KMS-11 (cell line): ENCODE results near the gene S1PR2.

Experiments used
- H2AFZ ChIP-seq: fragments of 200-600 bp; sonication (generic); 2 replicates; pipeline ENCODE4 v1.6.1; 2016; ENCODE audit warnings: antibody characterized with exemption, mixed run types, low read depth
- H3K27ac ChIP-seq: fragments of 200-600 bp; sonication (generic); 2 replicates; pipeline ENCODE4 v1.6.1; 2016; ENCODE audit warnings: mild to moderate bottlenecking, mixed run types
- H3K27me3 ChIP-seq: fragments of 200-600 bp; sonication (generic); 2 replicates; pipeline ENCODE4 v1.6.1; 2017; ENCODE audit warnings: mild to moderate bottlenecking, low read depth, mixed run types, moderate library complexity; ENCODE audit not compliant: insufficient read depth
- H3K36me3 ChIP-seq: fragments of 200-600 bp; sonication (generic); 2 replicates; pipeline ENCODE4 v1.6.1; 2017; ENCODE audit warnings: mild to moderate bottlenecking, mixed run types; ENCODE audit not compliant: insufficient read depth
- H3K4me1 ChIP-seq: fragments of 200-600 bp; sonication (generic); 2 replicates; pipeline ENCODE4 v1.6.1; 2016; ENCODE audit warnings: mild to moderate bottlenecking, low read depth, mixed run types; ENCODE audit not compliant: poor library complexity, severe bottlenecking
- H3K4me2 ChIP-seq: fragments of 200-600 bp; sonication (generic); 2 replicates; pipeline ENCODE4 v1.7.0; 2016; ENCODE audit warnings: mild to moderate bottlenecking, mixed run types
- H3K4me3 ChIP-seq: fragments of 200-600 bp; sonication (generic); IDR thresholded peaks from 2 replicates; pipeline ENCODE4 v1.6.1; 2017; ENCODE audit warnings: low read depth, low read length, mixed read lengths; ENCODE audit not compliant: insufficient read depth
- H3K79me2 ChIP-seq: fragments of 200-600 bp; sonication (generic); 2 replicates; pipeline ENCODE4 v1.6.1; 2016; ENCODE audit warnings: low read depth, mixed run types; ENCODE audit not compliant: insufficient read depth
- H3K9ac ChIP-seq: fragments of 200-600 bp; sonication (generic); 2 replicates; pipeline ENCODE4 v1.6.1; 2016; ENCODE audit warnings: mild to moderate bottlenecking, mixed run types
- H4K20me1 ChIP-seq: fragments of 200-600 bp; sonication (generic); 2 replicates; pipeline ENCODE4 v1.6.1; 2016; ENCODE audit warnings: mild to moderate bottlenecking, mixed run types; ENCODE audit not compliant: insufficient read depth
- TF ChIP-seq, protein P1 (sequence below): fragments of 200-600 bp; sonication (generic); conservative IDR thresholded peaks from 2 replicates; pipeline ENCODE4 v1.6.1; 2017; ENCODE audit warnings: low read depth, mild to moderate bottlenecking, antibody characterized with exemption, low read length, moderate library complexity, mixed read lengths

Gene S1PR2

DNA sequence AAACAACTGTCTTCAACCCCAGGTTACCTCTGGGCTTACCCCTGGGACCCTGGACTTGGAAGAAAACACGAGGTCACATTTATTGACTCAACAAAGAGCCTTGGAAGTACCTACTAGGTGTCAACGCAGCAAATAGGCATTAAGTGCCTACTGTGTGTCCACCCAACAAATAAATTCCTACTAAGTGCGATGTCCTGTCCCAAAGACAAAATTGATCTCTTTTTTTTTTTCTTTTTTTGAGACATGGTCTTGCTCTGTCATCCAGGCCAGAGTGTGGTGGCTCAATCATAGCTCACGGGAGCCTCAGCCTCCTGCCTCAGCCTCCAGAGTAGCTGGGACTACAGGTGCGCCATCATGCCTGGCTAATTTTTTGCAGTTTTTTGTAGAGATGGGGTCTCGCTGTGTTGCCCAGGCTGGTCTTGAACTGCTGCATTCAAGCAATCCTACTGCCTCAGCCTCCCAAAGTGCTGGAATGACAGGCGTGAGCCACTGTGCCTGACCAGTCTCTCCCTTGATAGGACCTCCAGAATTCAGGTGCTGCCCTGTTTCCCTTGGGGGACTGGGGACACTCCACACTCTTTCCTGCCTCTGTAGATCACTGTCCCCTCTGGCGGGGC, 589 bp upstream of the S1PR2 start:
- Histone ChIP-seq H3K27ac (peak overlapping the region; percentile 62), H3K27me3 (no peaks in the 10 kb centered on the region), H3K79me2 (peaks cover 16% of the 10 kb centered on the region), H3K4me3 (no peak overlapping the region), H4K20me1 (no peaks in the 10 kb centered on the region), H2AFZ (peak overlapping the region; percentile 18; the same call in 1 of the 2 replicates), H3K4me2 (peak overlapping the region; percentile 34; the same call in 1 of the 2 replicates), H3K9ac (peak overlapping the region; percentile 88), H3K4me1 (peaks cover 41% of the 10 kb centered on the region), H3K36me3 (no peaks in the 10 kb centered on the region)
- TF ChIP-seq, protein P1, sequence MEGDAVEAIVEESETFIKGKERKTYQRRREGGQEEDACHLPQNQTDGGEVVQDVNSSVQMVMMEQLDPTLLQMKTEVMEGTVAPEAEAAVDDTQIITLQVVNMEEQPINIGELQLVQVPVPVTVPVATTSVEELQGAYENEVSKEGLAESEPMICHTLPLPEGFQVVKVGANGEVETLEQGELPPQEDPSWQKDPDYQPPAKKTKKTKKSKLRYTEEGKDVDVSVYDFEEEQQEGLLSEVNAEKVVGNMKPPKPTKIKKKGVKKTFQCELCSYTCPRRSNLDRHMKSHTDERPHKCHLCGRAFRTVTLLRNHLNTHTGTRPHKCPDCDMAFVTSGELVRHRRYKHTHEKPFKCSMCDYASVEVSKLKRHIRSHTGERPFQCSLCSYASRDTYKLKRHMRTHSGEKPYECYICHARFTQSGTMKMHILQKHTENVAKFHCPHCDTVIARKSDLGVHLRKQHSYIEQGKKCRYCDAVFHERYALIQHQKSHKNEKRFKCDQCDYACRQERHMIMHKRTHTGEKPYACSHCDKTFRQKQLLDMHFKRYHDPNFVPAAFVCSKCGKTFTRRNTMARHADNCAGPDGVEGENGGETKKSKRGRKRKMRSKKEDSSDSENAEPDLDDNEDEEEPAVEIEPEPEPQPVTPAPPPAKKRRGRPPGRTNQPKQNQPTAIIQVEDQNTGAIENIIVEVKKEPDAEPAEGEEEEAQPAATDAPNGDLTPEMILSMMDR, result 0 out of 2 replicates have a peak, but pooled peaks have one; percentile 4

DNA sequence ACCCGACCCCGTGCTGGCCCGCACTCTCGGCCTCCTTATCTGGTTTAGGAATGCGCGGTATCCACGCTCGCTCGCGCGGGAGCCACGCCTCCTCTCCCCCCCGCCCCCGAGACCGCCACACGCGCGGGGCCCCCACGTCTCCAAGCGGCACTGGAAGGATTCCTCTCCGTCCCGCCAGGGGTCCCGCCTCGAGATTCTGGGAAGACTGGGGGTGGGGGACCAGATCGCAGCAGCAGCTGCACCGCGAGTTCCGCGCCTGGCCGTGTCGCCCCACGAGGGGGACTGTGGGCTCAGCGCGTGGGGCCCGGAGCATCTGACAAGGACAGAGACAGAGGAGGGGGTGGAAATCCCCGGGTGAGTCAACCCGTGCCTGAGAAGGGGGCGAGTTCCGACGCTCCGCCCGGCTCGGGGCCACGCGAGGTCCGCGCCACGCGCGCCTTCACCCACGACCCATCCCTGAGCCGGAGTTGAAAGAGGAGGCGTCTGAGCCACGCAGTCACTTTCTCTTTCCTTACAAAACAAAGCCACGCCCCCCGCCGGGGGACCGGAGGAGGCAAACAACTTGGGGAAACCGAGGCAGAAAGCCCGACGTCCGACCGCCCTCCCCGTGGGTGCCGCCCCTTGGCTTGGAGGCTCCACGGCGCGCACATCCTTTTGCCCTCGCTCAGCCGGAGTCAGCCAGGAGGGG, 814 bp downstream of the S1PR2 start:
- Histone ChIP-seq H3K27me3 (no peaks in the 10 kb centered on the region), H3K4me1 (peaks cover 49% of the 10 kb centered on the region), H3K36me3 (no peaks in the 10 kb centered on the region), H4K20me1 (no peaks in the 10 kb centered on the region), H3K27ac (peak overlapping the region; percentile 62), H3K4me2 (peak overlapping the region; percentile 88), H3K79me2 (peaks cover 25% of the 10 kb centered on the region), H2AFZ (peak overlapping the region; percentile 76), H3K9ac (peak overlapping the region; percentile 88), H3K4me3 (no peak overlapping the region)
- TF ChIP-seq, protein P1, result no peak

DNA sequence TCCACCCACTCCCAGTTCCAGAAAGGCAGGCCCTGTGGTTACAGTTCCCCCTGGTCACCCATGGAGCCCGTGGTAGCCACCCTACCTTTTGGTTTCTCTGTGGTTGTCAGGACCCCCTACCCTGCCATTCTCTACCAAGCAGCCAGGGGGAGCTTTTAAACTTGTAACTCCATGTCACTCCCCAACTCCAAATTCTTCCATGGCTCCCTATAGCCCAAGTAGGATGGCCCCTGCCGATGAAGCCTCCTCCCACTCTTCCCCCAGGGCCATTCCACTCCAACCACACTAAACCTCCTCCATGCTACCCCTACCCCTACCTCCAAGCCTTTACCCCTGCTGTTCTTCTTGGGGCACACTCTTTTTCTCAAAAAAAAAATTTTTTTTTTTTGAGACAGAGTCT, 2.2 kb downstream of the S1PR2 start:
- H3K4me2 ChIP-seq, result peak overlapping the region; percentile 88; the same call in 1 of the 2 replicates
- TF ChIP-seq, protein P1, result peak; percentile 59
- no peak overlapping the region for H3K9ac ChIP-seq
- H3K27ac ChIP-seq, result no peak overlapping the region
- H3K27me3 ChIP-seq, result no peaks in the 10 kb centered on the region
- no peak overlapping the region for H2AFZ ChIP-seq
- H3K79me2 ChIP-seq, result peaks cover 38% of the 10 kb centered on the region
- peaks cover 63% of the 10 kb centered on the region for H3K4me1 ChIP-seq
- no peaks in the 10 kb centered on the region for H4K20me1 ChIP-seq
- H3K4me3 ChIP-seq, result no peak overlapping the region
- H3K36me3 ChIP-seq, result no peaks in the 10 kb centered on the region

DNA sequence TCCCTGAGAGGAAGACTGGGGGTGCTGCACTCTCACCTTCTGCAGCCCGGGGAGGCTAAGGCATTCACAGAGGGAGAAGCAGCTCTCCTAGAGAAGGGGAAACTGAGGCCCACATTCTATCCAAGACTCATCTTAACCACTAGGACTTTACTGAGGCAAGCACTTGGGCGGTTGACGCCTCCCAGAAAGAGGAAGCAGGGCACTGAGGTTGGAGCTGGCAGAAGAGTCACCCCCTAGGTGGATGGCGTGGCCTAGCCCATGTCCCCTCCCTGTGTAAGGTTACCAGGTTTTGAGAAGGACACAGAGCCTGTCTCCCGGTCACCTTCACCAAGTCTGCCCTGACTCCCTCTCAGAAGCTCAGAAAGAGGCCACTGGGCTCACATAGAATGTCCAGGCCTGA, 2.7 kb downstream of the S1PR2 start:
- Histone ChIP-seq H3K4me2 (no peak overlapping the region), H3K4me1 (peaks cover 69% of the 10 kb centered on the region), H2AFZ (no peak overlapping the region), H3K27me3 (no peaks in the 10 kb centered on the region), H3K27ac (no peak overlapping the region), H3K4me3 (no peak overlapping the region), H3K36me3 (no peaks in the 10 kb centered on the region), H3K79me2 (peaks cover 38% of the 10 kb centered on the region), H3K9ac (no peak overlapping the region), H4K20me1 (no peaks in the 10 kb centered on the region)
- TF ChIP-seq, protein P1, result no peak
